ENCODE results near the gene KIF1A.

DNA sequence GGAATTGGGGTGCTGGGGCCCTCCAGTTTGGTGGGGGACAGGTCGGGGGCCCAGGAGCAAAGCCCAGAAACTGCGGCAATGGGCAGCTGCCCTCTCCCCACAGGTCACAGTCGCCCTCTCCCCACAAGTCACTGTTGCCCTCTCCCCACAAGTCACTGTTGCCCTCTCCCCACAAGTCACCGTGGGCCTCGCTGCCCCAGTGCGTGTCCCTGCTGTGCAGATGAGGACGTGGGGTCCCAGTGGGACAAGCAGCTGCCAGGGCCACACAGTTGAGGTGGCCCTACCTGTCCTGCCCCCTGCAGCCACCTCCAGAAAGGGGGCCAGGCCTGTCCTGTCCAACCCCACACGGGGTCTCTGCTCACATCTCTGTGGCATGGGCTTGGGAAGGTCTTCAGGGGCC, 35.7 kb upstream of the KIF1A start:
- TF ChIP-seq, protein P1, sequence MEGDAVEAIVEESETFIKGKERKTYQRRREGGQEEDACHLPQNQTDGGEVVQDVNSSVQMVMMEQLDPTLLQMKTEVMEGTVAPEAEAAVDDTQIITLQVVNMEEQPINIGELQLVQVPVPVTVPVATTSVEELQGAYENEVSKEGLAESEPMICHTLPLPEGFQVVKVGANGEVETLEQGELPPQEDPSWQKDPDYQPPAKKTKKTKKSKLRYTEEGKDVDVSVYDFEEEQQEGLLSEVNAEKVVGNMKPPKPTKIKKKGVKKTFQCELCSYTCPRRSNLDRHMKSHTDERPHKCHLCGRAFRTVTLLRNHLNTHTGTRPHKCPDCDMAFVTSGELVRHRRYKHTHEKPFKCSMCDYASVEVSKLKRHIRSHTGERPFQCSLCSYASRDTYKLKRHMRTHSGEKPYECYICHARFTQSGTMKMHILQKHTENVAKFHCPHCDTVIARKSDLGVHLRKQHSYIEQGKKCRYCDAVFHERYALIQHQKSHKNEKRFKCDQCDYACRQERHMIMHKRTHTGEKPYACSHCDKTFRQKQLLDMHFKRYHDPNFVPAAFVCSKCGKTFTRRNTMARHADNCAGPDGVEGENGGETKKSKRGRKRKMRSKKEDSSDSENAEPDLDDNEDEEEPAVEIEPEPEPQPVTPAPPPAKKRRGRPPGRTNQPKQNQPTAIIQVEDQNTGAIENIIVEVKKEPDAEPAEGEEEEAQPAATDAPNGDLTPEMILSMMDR (IDR thresholded peaks at IDR 0.05) = no peak
- no peak for TF ChIP-seq POLR2AphosphoS5 (IDR thresholded peaks at IDR 0.05)
- no peak for TF ChIP-seq POLR2A (IDR thresholded peaks at IDR 0.05; ENCODE audit: low read depth)
- no peak for TF ChIP-seq EP300 (IDR thresholded peaks at IDR 0.05)
